ENCODE measurements around the gene CNOT1. TPM values are rescaled to one million over a fixed set of nuclear protein-coding genes. Genes with fewer than 3 reads are reported as not detected.
"Not testable (repeated sequence)": the region's sequence is repeated elsewhere in the genome, so short reads cannot be mapped to it uniquely, and the experiment has no call there.

Gene CNOT1
- total RNA-seq, 1 experiment from 2014 or later: 135 TPM

GRCh38 chr16:58493756-58494431 lies 135.7 kb downstream of the CNOT1 start:
- H3K4me1 ChIP-seq (ENCODE audit: insufficient read depth, low read length): no peaks in the 10 kb centered on the region
- TF ChIP-seq EZH2 (IDR thresholded peaks at IDR 0.05; ENCODE audit: low read length, unreplicated experiment): no peak
- no peak for TF ChIP-seq CTCF (conservative IDR thresholded peaks at IDR 0.05; ENCODE audit: low read depth, low read length)
- TF ChIP-seq EZH2phosphoT487 (IDR thresholded peaks at IDR 0.05; ENCODE audit: borderline replicate concordance, low read length): no peak
- no peaks in the 10 kb centered on the region for H3K36me3 ChIP-seq (ENCODE audit: low read depth, low read length)
- ATAC-seq (no peak), DNase-seq (no peak)
- ChIA-PET POLR2A (ENCODE audit: unreplicated experiment) (no interaction called here), CTCF (interaction anchor here (0.5 kb wide), 1 partner anchor 192 kb away, joined by 4 read pairs; no protein-coding TSS in a partner anchor)
- H3K27ac ChIP-seq (ENCODE audit: low read length): no peak overlapping the region
- H3K9me2 ChIP-seq (replicated peaks; ENCODE audit: low read length): no peaks in the 10 kb centered on the region
- H3K4me3 ChIP-seq (ENCODE audit: low read length): no peak overlapping the region
- no peaks in the 10 kb centered on the region for H3K9me3 ChIP-seq (ENCODE audit: low read length)
- intact Hi-C loops (cut with micrococcal nuclease): no loop called here
- H3K27me3 ChIP-seq (ENCODE audit: low read length): no peaks in the 10 kb centered on the region
- H2AFZ ChIP-seq (ENCODE audit: low read length): no peak overlapping the region
- H3K79me2 ChIP-seq (ENCODE audit: low read length): no peaks in the 10 kb centered on the region
- no peak overlapping the region for H3K4me2 ChIP-seq (ENCODE audit: low read length)
- no TSS peak for BruUV-seq (replicated peaks)
- H4K20me1 ChIP-seq (ENCODE audit: low read length): no peaks in the 10 kb centered on the region
- no peaks in the 10 kb centered on the region for H3F3A ChIP-seq (ENCODE audit: low read length, unreplicated experiment)
- no peak overlapping the region for H3K9ac ChIP-seq (ENCODE audit: low read length)

- no peaks in the 10 kb centered on the region for H3K27me3 ChIP-seq (ENCODE audit: low read length)
- H3K27ac ChIP-seq (ENCODE audit: low read length): no peak overlapping the region
- no peak overlapping the region for H3K9ac ChIP-seq (ENCODE audit: low read length)
- no peak overlapping the region for H2AFZ ChIP-seq (ENCODE audit: low read length)
- H3F3A ChIP-seq (ENCODE audit: low read length, unreplicated experiment): no peaks in the 10 kb centered on the region
- TF ChIP-seq CTCF (conservative IDR thresholded peaks at IDR 0.05; ENCODE audit: low read depth, low read length) (no peak), EZH2 (IDR thresholded peaks at IDR 0.05; ENCODE audit: low read length, unreplicated experiment) (no peak)
- H3K4me2 ChIP-seq (ENCODE audit: low read length): no peak overlapping the region
- no peaks in the 10 kb centered on the region for H3K79me2 ChIP-seq (ENCODE audit: low read length)
- POLR2A ChIA-PET (ENCODE audit: unreplicated experiment): no interaction called here
- intact Hi-C loops (cut with micrococcal nuclease): no loop called here
- no peaks in the 10 kb centered on the region for H3K9me2 ChIP-seq (replicated peaks; ENCODE audit: low read length)
- no TSS peak for BruUV-seq (replicated peaks)
- H3K4me1 ChIP-seq (ENCODE audit: insufficient read depth, low read length): no peaks in the 10 kb centered on the region
- no peaks in the 10 kb centered on the region for H3K9me3 ChIP-seq (ENCODE audit: low read length)
- H4K20me1 ChIP-seq (ENCODE audit: low read length): no peaks in the 10 kb centered on the region
- H3K4me3 ChIP-seq (ENCODE audit: low read length): no peak overlapping the region
- no peaks in the 10 kb centered on the region for H3K36me3 ChIP-seq (ENCODE audit: low read depth, low read length)
- ATAC-seq (0 out of 2 replicates have a peak, but pooled peaks have one; percentile 9), DNase-seq (no peak)
- CTCF ChIA-PET: no interaction called here
These were observed 136.9 kb downstream of the CNOT1 start for GRCh38 chr16:58492735-58493134.

GRCh38 chr16:58492066-58492465 lies 137.6 kb downstream of the CNOT1 start:
- Histone ChIP-seq H3K4me3 (ENCODE audit: low read length) (no peak overlapping the region), H4K20me1 (ENCODE audit: low read length) (no peaks in the 10 kb centered on the region), H3K9me2 (replicated peaks; ENCODE audit: low read length) (no peaks in the 10 kb centered on the region), H3F3A (ENCODE audit: low read length, unreplicated experiment) (no peaks in the 10 kb centered on the region), H3K4me1 (ENCODE audit: insufficient read depth, low read length) (no peaks in the 10 kb centered on the region), H3K27ac (ENCODE audit: low read length) (no peak overlapping the region), H3K9me3 (ENCODE audit: low read length) (no peaks in the 10 kb centered on the region), H3K9ac (ENCODE audit: low read length) (no peak overlapping the region), H3K79me2 (ENCODE audit: low read length) (no peaks in the 10 kb centered on the region), H3K36me3 (ENCODE audit: low read depth, low read length) (no peaks in the 10 kb centered on the region), H3K4me2 (ENCODE audit: low read length) (no peak overlapping the region), H2AFZ (ENCODE audit: low read length) (no peak overlapping the region), H3K27me3 (ENCODE audit: low read length) (no peaks in the 10 kb centered on the region)
- TF ChIP-seq EZH2phosphoT487 (IDR thresholded peaks at IDR 0.05; ENCODE audit: borderline replicate concordance, low read length) (no peak), EZH2 (IDR thresholded peaks at IDR 0.05; ENCODE audit: low read length, unreplicated experiment) (no peak), CTCF (conservative IDR thresholded peaks at IDR 0.05; ENCODE audit: low read depth, low read length) (no peak)
- no TSS peak for BruUV-seq (replicated peaks)
- DNase-seq: no peak
- intact Hi-C loops (cut with micrococcal nuclease): no loop called here
- CTCF ChIA-PET: no interaction called here
- no peak for ATAC-seq
- POLR2A ChIA-PET (ENCODE audit: unreplicated experiment): no interaction called here

GRCh38 chr16:58490539-58490938 lies 139.1 kb downstream of the CNOT1 start:
- DNase-seq; POLR2A ChIA-PET (ENCODE audit: unreplicated experiment); H2AFZ ChIP-seq (ENCODE audit: low read length); H3K4me3 ChIP-seq (ENCODE audit: low read length); H3K79me2 ChIP-seq (ENCODE audit: low read length); H3K9me3 ChIP-seq (ENCODE audit: low read length); H3F3A ChIP-seq (ENCODE audit: low read length, unreplicated experiment); CTCF ChIA-PET; H3K4me2 ChIP-seq (ENCODE audit: low read length); intact Hi-C loops (cut with micrococcal nuclease); ATAC-seq; H3K4me1 ChIP-seq (ENCODE audit: insufficient read depth, low read length); H3K27me3 ChIP-seq (ENCODE audit: low read length); H3K9me2 ChIP-seq (replicated peaks; ENCODE audit: low read length); H3K27ac ChIP-seq (ENCODE audit: low read length); H3K9ac ChIP-seq (ENCODE audit: low read length); H4K20me1 ChIP-seq (ENCODE audit: low read length); BruUV-seq (replicated peaks); H3K36me3 ChIP-seq (ENCODE audit: low read depth, low read length): not testable (repeated sequence)
